ENCODE data around the gene SLC9A9.

SLC9A9 gene

GRCh38 chr3:143613226-143613625 lies 235.0 kb downstream of the SLC9A9 start:
- no peak for DNase-seq
- Histone ChIP-seq H3K9me3 (ENCODE audit: severe bottlenecking) (no peaks in the 10 kb centered on the region), H3K4me3 (ENCODE audit: low read depth, low read length) (no peak overlapping the region), H3K27ac (no peak overlapping the region), H3K36me3 (no peaks in the 10 kb centered on the region), H3K27me3 (ENCODE audit: insufficient read depth, low read depth, severe bottlenecking) (no peaks in the 10 kb centered on the region)
- TF ChIP-seq, protein P1, sequence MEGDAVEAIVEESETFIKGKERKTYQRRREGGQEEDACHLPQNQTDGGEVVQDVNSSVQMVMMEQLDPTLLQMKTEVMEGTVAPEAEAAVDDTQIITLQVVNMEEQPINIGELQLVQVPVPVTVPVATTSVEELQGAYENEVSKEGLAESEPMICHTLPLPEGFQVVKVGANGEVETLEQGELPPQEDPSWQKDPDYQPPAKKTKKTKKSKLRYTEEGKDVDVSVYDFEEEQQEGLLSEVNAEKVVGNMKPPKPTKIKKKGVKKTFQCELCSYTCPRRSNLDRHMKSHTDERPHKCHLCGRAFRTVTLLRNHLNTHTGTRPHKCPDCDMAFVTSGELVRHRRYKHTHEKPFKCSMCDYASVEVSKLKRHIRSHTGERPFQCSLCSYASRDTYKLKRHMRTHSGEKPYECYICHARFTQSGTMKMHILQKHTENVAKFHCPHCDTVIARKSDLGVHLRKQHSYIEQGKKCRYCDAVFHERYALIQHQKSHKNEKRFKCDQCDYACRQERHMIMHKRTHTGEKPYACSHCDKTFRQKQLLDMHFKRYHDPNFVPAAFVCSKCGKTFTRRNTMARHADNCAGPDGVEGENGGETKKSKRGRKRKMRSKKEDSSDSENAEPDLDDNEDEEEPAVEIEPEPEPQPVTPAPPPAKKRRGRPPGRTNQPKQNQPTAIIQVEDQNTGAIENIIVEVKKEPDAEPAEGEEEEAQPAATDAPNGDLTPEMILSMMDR (IDR thresholded peaks at IDR 0.05; ENCODE audit: low read depth, low read length): no peak

DNA sequence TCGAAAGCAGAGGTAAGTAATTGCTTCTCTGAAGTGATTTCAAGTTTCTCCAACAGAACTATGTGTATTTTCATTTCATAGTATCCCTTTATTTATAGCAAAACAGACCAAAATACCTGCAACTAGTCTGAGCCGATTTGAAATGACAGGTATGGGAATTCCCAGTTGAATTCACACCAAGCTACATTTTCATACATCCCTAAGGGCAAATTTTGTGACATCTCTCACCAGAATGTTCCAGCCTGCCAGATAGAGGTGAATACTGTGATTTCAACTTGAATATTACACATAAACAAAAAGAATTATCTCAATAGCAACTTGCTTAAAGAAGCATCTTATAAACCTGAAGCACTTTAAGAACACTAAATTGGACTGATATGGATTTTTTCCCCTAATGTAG lies 235.7 kb downstream of the SLC9A9 start:
- H3K36me3 ChIP-seq: no peaks in the 10 kb centered on the region
- no peak for DNase-seq
- H3K27ac ChIP-seq: no peak overlapping the region

GRCh38 chr3:143608966-143609365 lies 239.3 kb downstream of the SLC9A9 start:
- no peaks in the 10 kb centered on the region for H3K27me3 ChIP-seq (ENCODE audit: insufficient read depth, low read depth, severe bottlenecking)
- TF ChIP-seq, protein P1 (IDR thresholded peaks at IDR 0.05; ENCODE audit: low read depth, low read length): no peak
- H3K36me3 ChIP-seq: no peaks in the 10 kb centered on the region
- DNase-seq: no peak
- no peak overlapping the region for H3K27ac ChIP-seq
- no peak overlapping the region for H3K4me3 ChIP-seq (ENCODE audit: low read depth, low read length)
- H3K9me3 ChIP-seq (ENCODE audit: severe bottlenecking): no peaks in the 10 kb centered on the region

More for the DNA sequence above, 235.7 kb downstream of the SLC9A9 start:
- no peaks in the 10 kb centered on the region for H3K27me3 ChIP-seq (ENCODE audit: insufficient read depth, low read depth, severe bottlenecking)
- H3K4me3 ChIP-seq (ENCODE audit: low read depth, low read length): no peak overlapping the region
- TF ChIP-seq, protein P1 (IDR thresholded peaks at IDR 0.05; ENCODE audit: low read depth, low read length): no peak
- H3K9me3 ChIP-seq (ENCODE audit: severe bottlenecking): no peaks in the 10 kb centered on the region

DNA sequence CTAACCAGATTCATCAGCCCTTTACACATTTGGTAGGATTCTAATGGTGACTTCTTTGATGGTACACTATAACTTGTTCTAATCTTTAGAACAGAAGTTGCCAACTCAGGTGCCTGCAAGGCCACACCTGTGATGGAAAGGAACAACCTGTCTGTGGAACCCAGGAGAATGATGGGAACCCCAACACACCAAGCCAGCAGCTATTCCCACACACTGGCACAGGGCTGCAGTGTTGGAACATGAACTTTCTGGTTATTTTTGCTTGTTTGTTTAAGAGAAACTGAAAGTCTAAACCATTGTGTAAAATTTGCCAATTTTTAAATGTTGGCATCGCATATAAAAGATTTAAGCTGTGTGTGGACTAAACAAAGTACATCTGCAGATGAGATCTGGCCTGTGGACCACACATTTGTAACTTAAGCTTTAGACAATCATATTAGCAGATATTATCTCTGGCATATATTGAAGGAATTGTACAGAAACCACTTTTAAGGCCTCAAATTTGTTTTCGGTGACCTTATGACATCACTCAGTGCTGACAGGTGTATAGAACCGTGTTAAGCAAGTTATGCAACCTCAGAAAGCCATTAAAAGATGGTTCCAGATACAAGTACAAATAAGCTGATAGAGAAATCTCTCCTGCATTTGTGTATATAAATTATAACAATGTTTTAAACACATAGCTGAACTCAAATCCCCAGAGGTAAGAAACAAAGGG lies 242.9 kb downstream of the SLC9A9 start:
- H3K27ac ChIP-seq: no peak overlapping the region
- TF ChIP-seq, protein P1 (IDR thresholded peaks at IDR 0.05; ENCODE audit: low read depth, low read length): no peak
- DNase-seq: no peak
- no peak overlapping the region for H3K4me3 ChIP-seq (ENCODE audit: low read depth, low read length)
- H3K9me3 ChIP-seq (ENCODE audit: severe bottlenecking): no peaks in the 10 kb centered on the region
- no peaks in the 10 kb centered on the region for H3K27me3 ChIP-seq (ENCODE audit: insufficient read depth, low read depth, severe bottlenecking)
- no peaks in the 10 kb centered on the region for H3K36me3 ChIP-seq

- TF ChIP-seq, protein P1 (IDR thresholded peaks at IDR 0.05; ENCODE audit: low read depth, low read length): no peak
- Histone ChIP-seq H3K36me3 (no peaks in the 10 kb centered on the region), H3K27me3 (ENCODE audit: insufficient read depth, low read depth, severe bottlenecking) (no peaks in the 10 kb centered on the region), H3K27ac (no peak overlapping the region), H3K9me3 (ENCODE audit: severe bottlenecking) (no peaks in the 10 kb centered on the region), H3K4me3 (ENCODE audit: low read depth, low read length) (no peak overlapping the region)
- no peak for DNase-seq
Measured at GRCh38 chr3:143604402-143605185, 243.7 kb downstream of the SLC9A9 start.
